GM12801 (cell line): ENCODE measurements around the gene IRF6.

Source experiments
- CTCF ChIP-seq: IDR thresholded peaks from one replicate; pipeline ENCODE4 v1.5.1; 2011; ENCODE audit warnings: control low read depth; ENCODE audit not compliant: insufficient read length; ENCODE audit errors: extremely low read depth

The IRF6 gene

GRCh38 chr1:209774592-209774991 lies 31.4 kb downstream of the IRF6 start:
- no peak for TF ChIP-seq CTCF

GRCh38 chr1:209772126-209772525 lies 33.8 kb downstream of the IRF6 start:
- no peak for TF ChIP-seq CTCF

GRCh38 chr1:209770636-209771415 lies 35.1 kb downstream of the IRF6 start:
- TF ChIP-seq CTCF, result no peak

GRCh38 chr1:209769971-209770370 lies 36.0 kb downstream of the IRF6 start:
- TF ChIP-seq CTCF, result no peak

- TF ChIP-seq CTCF, result no peak
Observed at GRCh38 chr1:209769171-209769904, 36.6 kb downstream of the IRF6 start.

- no peak for TF ChIP-seq CTCF
Observed at GRCh38 chr1:209768354-209768774, 37.6 kb downstream of the IRF6 start.

GRCh38 chr1:209767706-209768105 lies 38.2 kb downstream of the IRF6 start:
- TF ChIP-seq CTCF, result no peak
